Fibroblast of lung (primary cell): Measurements from ENCODE around the gene ETS1.

Source experiments
- EZH2 ChIP-seq: IDR thresholded peaks from 2 replicates; pipeline ENCODE4 v1.5.1; 2012; ENCODE audit warnings: low read length, control low read depth, mild to moderate bottlenecking; ENCODE audit errors: missing control alignments
- TF ChIP-seq, protein P1 (sequence below), 2 donors: IDR thresholded peaks in 1 of 2; conservative IDR thresholded peaks in 1 of 2; 1 replicate in 1 of 2; 2 replicates in 1 of 2; pipeline ENCODE4 v1.5.1; 2011 to 2012; ENCODE audit warnings: low read length in 2 of 2, control low read depth in 1 of 2, inconsistent platforms in 1 of 2, low read depth in 1 of 2, mild to moderate bottlenecking in 1 of 2

DNA sequence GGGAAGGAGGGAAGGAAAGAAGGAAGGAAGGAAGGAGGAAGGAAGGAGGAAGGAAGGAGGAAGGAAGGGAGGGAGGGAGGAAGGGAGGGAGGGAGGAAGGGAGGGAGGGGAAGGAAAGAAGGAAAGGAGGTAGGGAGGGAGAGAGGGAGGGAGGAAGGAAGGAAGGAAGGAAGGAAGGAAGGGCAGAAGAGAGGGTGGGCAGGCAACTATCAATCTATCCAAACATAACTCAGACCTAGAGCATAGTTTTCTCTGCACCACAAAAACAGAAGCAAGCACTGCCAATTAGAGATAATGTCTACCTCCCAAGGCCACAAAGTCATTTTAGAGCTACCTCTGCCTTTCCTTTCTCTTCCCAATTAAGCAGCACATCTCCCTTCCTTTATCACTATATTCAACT lies 109.1 kb downstream of the ETS1 start:
- TF ChIP-seq, protein P1, sequence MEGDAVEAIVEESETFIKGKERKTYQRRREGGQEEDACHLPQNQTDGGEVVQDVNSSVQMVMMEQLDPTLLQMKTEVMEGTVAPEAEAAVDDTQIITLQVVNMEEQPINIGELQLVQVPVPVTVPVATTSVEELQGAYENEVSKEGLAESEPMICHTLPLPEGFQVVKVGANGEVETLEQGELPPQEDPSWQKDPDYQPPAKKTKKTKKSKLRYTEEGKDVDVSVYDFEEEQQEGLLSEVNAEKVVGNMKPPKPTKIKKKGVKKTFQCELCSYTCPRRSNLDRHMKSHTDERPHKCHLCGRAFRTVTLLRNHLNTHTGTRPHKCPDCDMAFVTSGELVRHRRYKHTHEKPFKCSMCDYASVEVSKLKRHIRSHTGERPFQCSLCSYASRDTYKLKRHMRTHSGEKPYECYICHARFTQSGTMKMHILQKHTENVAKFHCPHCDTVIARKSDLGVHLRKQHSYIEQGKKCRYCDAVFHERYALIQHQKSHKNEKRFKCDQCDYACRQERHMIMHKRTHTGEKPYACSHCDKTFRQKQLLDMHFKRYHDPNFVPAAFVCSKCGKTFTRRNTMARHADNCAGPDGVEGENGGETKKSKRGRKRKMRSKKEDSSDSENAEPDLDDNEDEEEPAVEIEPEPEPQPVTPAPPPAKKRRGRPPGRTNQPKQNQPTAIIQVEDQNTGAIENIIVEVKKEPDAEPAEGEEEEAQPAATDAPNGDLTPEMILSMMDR (conservative IDR thresholded peaks at IDR 0.05 in 1 of 2, IDR thresholded peaks at IDR 0.05 in 1 of 2; ENCODE audit: low read depth in 1 of 2, low read length in 2 of 2) = no peak
- TF ChIP-seq EZH2 = no peak
